ENCODE measurements around the gene DCP1B. TPM values are rescaled to one million over a fixed set of nuclear protein-coding genes. Genes with fewer than 3 reads are reported as not detected.

DCP1B gene
- total and polyA plus RNA-seq, 11 donors, result 1.3 to 5.7 (median 2.4) TPM

DNA sequence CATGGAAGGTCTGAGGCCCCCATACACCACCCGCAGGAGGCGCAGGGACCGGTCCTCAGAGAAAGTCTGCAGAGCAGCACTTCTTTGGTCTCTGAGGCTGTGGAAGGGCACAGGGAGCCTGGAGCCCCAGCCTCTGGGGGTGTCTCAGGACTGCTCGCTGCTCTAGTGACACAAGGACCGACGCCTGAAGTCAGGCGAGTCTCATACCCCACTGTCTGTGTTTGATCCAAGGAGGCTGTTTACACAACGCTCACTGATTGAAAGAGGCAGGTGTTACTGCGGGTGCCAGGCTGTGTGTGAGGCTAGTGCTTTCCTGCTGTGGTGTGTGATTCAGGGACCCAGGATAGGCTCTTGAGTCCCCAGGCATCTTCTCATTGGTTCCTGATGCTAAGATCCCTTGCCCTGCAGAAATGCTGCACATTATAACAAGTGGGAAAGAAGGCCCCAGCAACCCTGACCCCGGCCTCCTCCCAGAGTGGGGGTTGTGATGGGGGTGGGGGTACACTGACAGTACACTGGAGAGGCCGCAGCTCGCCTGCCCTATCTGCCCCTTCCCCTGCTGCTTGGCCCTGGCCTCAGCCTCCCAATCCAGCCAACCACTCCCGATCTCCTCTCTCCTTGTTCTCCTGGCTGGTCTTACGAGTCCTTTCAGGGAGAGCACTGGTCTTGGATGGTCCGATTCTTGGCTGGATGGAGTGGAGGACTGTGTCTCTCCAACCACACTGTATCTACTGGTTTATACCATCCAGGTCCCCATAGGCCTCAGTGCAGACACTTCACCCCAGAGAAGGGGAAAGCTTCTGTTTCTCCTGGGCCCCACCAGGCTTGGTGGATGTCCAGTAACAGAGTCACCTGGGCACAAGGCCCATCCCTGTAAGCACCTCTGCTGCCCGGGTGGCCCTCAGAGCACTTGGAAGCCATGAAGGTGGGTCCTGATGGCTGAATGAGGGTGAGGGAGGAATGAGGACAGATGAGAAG lies 92.4 kb downstream of the DCP1B start:
- no peak for ATAC-seq
- DNase-seq, result no peak
- no peaks in the 10 kb centered on the region for H3K27me3 ChIP-seq

GRCh38 chr12:1910468-1910867 lies 93.8 kb downstream of the DCP1B start:
- TF ChIP-seq, protein P1, sequence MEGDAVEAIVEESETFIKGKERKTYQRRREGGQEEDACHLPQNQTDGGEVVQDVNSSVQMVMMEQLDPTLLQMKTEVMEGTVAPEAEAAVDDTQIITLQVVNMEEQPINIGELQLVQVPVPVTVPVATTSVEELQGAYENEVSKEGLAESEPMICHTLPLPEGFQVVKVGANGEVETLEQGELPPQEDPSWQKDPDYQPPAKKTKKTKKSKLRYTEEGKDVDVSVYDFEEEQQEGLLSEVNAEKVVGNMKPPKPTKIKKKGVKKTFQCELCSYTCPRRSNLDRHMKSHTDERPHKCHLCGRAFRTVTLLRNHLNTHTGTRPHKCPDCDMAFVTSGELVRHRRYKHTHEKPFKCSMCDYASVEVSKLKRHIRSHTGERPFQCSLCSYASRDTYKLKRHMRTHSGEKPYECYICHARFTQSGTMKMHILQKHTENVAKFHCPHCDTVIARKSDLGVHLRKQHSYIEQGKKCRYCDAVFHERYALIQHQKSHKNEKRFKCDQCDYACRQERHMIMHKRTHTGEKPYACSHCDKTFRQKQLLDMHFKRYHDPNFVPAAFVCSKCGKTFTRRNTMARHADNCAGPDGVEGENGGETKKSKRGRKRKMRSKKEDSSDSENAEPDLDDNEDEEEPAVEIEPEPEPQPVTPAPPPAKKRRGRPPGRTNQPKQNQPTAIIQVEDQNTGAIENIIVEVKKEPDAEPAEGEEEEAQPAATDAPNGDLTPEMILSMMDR (IDR thresholded peaks at IDR 0.05), result no peak
- no peak for TF ChIP-seq POLR2A (IDR thresholded peaks at IDR 0.05)
- no peaks in the 10 kb centered on the region for H3K27me3 ChIP-seq
- H3K9me3 ChIP-seq, result peaks cover 0 to 11% (median 2%) of the 10 kb centered on the region in 12 donors
- H3K4me1 ChIP-seq, result peaks cover 0 to 7% (median 0%) of the 10 kb centered on the region in 12 donors
- no peak overlapping the region for H3K27ac ChIP-seq
- intact Hi-C loops (cut with DNase I), result no loop called here
- no peaks in the 10 kb centered on the region for H3K36me3 ChIP-seq
- H3K4me3 ChIP-seq, result no peak overlapping the region
- 91 to 94% (median 92%) methylated on average over 3 of the region's 3 CpGs for WGBS, 4 donors
- no peak for ATAC-seq
- DNase-seq, result no peak

More for the DNA sequence above, 92.4 kb downstream of the DCP1B start:
- TF ChIP-seq POLR2A (IDR thresholded peaks at IDR 0.05), result no peak
- TF ChIP-seq, protein P1 (IDR thresholded peaks at IDR 0.05), result no peak
- 84 to 92% (median 88%) methylated on average over 15 to 16 of the region's 16 CpGs for WGBS, 4 donors
- Histone ChIP-seq H3K4me3 (no peak overlapping the region), H3K4me1 (peaks cover 0 to 14% (median under 1%) of the 10 kb centered on the region in 12 donors), H3K36me3 (no peaks in the 10 kb centered on the region), H3K9me3 (no peaks in the 10 kb centered on the region), H3K27ac (no peak overlapping the region)
- intact Hi-C loops (cut with DNase I), result no loop called here

DNA sequence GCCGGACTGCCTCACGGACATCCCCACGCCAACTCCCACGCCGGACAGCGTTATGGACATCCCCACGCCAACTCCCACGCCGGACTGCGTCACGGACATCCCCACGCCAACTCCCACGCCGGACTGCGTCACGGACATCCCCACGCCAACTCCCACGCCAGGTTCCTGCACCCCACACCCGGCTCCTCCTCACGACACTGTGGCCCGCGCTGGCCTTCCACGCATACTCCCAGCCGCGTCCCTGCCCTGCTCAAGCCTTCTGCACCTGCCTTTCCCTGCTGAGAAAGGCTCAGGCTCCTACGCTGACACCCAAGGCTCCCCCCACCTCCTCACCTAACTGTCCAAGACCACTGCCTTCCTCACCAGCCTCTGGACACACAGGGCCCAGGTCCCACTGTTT lies 95.5 kb downstream of the DCP1B start:
- Histone ChIP-seq H3K4me1 (peaks cover 0 to 7% (median 0%) of the 10 kb centered on the region in 12 donors), H3K4me3 (no peak overlapping the region), H3K27ac (no peak overlapping the region), H3K9me3 (peaks cover 0 to 28% (median 14%) of the 10 kb centered on the region in 12 donors), H3K36me3 (no peaks in the 10 kb centered on the region), H3K27me3 (no peaks in the 10 kb centered on the region)
- intact Hi-C loops (cut with DNase I), result no loop called here
- DNase-seq, result no peak
- TF ChIP-seq POLR2A (IDR thresholded peaks at IDR 0.05), result no peak
- TF ChIP-seq, protein P1 (IDR thresholded peaks at IDR 0.05), result no peak
- WGBS, 4 donors, result 91 to 96% (median 94%) methylated on average over 18 to 26 of the region's 26 CpGs
- ATAC-seq, result no peak
